ENCODE measurements around the gene CAMTA1.
A peak's percentile ranks its signal among the peaks of the same experiment; 100 is the strongest.
"Not testable (repeated sequence)": the region's sequence is repeated elsewhere in the genome, so short reads cannot be mapped to it uniquely, and the experiment has no call there.

Gene CAMTA1

DNA sequence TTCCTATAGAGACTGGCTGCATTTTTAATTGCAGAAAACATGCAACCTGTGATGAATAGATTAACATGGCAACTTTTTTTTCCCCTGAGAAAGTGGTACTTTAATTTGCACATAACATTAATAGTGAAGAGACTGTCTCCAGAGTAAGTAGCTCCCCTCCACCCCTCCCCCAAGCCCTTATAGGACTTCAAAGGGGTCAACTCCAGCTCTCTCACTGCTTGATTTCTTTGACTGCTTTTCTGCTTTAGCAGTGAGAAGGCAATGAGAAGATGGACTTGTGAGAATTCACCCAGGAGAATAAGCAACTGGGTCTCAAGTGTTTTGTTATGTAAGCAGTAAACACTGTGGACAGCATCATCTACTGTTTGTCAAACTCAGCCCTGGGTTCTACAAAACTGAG is 355.0 kb downstream of the CAMTA1 start:
- H3K4me3 ChIP-seq (ENCODE audit: low read depth in 1 of 5, low read length in 5 of 5) = no peak overlapping the region
- no peaks in the 10 kb centered on the region for H3K36me3 ChIP-seq (ENCODE audit: control insufficient read depth in 5 of 5, insufficient read depth in 5 of 5, low read length in 5 of 5)
- peaks cover 0 to 5% (median 4%) of the 10 kb centered on the region in 5 donors for H3K27me3 ChIP-seq (ENCODE audit: control insufficient read depth in 5 of 5, insufficient read depth in 4 of 5, low read length in 5 of 5)
- H3K9ac ChIP-seq (ENCODE audit: low read length in 5 of 5) = no peak overlapping the region
- H3K9me3 ChIP-seq (ENCODE audit: control insufficient read depth in 5 of 5, low read length in 5 of 5) = no peaks in the 10 kb centered on the region
- no peak overlapping the region for H3K27ac ChIP-seq (ENCODE audit: low read depth, low read length)
- H3K4me1 ChIP-seq (ENCODE audit: control insufficient read depth in 5 of 5, insufficient read depth in 5 of 5, low read length in 5 of 5) = no peaks in the 10 kb centered on the region

DNA sequence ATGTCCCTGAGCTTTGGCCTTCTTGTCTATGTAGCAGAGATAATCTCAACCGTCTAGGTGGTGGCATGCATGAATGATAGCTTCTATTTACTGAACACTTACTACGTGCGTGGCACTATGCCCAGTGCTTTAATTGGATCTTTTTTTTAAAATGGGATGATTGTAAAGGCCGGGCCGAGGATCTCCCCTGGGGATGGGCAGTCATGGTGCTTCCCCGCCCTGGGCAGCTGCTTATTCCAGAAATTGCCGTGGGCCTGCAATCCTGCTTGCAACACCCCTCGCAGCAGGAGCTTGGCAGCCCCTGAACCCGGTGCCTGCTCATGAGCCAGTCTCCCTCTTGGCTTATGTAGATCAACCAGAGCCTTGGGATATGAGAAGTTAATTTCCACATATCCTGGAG is 360.7 kb downstream of the CAMTA1 start:
- Histone ChIP-seq H3K9ac (ENCODE audit: low read length in 5 of 5) (no peak overlapping the region), H3K4me3 (ENCODE audit: low read depth in 1 of 5, low read length in 5 of 5) (no peak overlapping the region), H3K4me1 (ENCODE audit: control insufficient read depth in 5 of 5, insufficient read depth in 5 of 5, low read length in 5 of 5) (peaks cover 0 to 14% (median 6%) of the 10 kb centered on the region in 5 donors), H3K27me3 (ENCODE audit: control insufficient read depth in 5 of 5, insufficient read depth in 4 of 5, low read length in 5 of 5) (peaks cover 16 to 23% (median 20%) of the 10 kb centered on the region in 5 donors), H3K9me3 (ENCODE audit: control insufficient read depth in 5 of 5, low read length in 5 of 5) (peaks cover 0 to 2% (median 0%) of the 10 kb centered on the region in 5 donors), H3K36me3 (ENCODE audit: control insufficient read depth in 5 of 5, insufficient read depth in 5 of 5, low read length in 5 of 5) (no peaks in the 10 kb centered on the region), H3K27ac (ENCODE audit: low read depth, low read length) (no peak overlapping the region)

DNA sequence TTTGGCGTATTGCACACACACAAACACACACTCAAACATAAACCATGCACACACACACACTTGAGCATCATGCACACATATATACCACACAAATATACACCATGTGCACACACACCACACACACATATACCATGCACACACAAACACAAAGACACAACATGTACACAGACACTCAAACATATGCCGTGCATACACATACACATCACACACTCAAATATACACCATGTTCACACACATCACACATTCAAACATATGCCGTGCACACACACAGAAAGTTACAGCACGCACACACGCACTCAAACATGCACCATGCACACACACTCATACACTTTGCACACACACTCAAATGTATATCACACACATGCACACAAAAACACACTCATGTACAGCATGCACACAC is 361.5 kb downstream of the CAMTA1 start:
- Histone ChIP-seq H3K36me3 (ENCODE audit: control insufficient read depth in 5 of 5, insufficient read depth in 5 of 5, low read length in 5 of 5) (no peaks in the 10 kb centered on the region), H3K27ac (ENCODE audit: low read depth, low read length) (no peak overlapping the region), H3K9ac (ENCODE audit: low read length in 5 of 5) (no peak overlapping the region), H3K9me3 (ENCODE audit: control insufficient read depth in 5 of 5, low read length in 5 of 5) (peaks cover 0 to 2% (median 0%) of the 10 kb centered on the region in 5 donors), H3K4me3 (ENCODE audit: low read depth in 1 of 5, low read length in 5 of 5) (no peak overlapping the region), H3K27me3 (ENCODE audit: control insufficient read depth in 5 of 5, insufficient read depth in 4 of 5, low read length in 5 of 5) (peaks cover 20 to 28% (median 23%) of the 10 kb centered on the region in 5 donors), H3K4me1 (ENCODE audit: control insufficient read depth in 5 of 5, insufficient read depth in 5 of 5, low read length in 5 of 5) (peaks cover 0 to 14% (median 6%) of the 10 kb centered on the region in 5 donors)

DNA sequence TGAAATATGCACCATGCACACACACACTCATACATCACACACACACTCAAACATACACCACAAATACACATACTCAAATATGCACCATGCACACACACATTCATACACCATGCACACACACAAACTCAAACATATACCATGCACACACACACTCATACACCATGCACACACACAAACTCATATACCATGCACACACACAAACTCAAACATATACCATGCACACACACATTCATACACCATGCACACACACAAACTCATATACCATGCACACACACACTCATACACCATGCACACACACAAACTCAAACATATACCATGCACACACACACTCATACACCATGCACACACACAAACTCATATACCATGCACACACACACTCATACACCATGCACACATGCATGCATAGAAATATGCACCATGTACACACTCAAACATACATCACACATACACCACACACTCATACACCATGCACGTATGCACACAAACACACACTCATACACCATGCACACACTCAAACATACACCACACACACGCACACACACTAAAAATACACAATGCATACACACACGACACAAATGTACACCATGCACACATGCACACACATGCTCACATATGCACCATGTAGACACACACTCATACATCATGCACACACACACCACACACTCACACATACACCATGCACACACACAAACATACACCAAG is 362.5 kb downstream of the CAMTA1 start:
- H3K9me3 ChIP-seq (ENCODE audit: control insufficient read depth in 5 of 5, low read length in 5 of 5); H3K9ac ChIP-seq (ENCODE audit: low read length in 5 of 5); H3K27ac ChIP-seq (ENCODE audit: low read depth, low read length); H3K4me3 ChIP-seq (ENCODE audit: low read depth in 1 of 5, low read length in 5 of 5); H3K36me3 ChIP-seq (ENCODE audit: control insufficient read depth in 5 of 5, insufficient read depth in 5 of 5, low read length in 5 of 5): not testable (repeated sequence)
- peaks cover 20 to 32% (median 29%) of the 10 kb centered on the region in 5 donors for H3K27me3 ChIP-seq (ENCODE audit: control insufficient read depth in 5 of 5, insufficient read depth in 4 of 5, low read length in 5 of 5)
- H3K4me1 ChIP-seq (ENCODE audit: control insufficient read depth in 5 of 5, insufficient read depth in 5 of 5, low read length in 5 of 5) = peaks cover 0 to 14% (median 6%) of the 10 kb centered on the region in 5 donors

DNA sequence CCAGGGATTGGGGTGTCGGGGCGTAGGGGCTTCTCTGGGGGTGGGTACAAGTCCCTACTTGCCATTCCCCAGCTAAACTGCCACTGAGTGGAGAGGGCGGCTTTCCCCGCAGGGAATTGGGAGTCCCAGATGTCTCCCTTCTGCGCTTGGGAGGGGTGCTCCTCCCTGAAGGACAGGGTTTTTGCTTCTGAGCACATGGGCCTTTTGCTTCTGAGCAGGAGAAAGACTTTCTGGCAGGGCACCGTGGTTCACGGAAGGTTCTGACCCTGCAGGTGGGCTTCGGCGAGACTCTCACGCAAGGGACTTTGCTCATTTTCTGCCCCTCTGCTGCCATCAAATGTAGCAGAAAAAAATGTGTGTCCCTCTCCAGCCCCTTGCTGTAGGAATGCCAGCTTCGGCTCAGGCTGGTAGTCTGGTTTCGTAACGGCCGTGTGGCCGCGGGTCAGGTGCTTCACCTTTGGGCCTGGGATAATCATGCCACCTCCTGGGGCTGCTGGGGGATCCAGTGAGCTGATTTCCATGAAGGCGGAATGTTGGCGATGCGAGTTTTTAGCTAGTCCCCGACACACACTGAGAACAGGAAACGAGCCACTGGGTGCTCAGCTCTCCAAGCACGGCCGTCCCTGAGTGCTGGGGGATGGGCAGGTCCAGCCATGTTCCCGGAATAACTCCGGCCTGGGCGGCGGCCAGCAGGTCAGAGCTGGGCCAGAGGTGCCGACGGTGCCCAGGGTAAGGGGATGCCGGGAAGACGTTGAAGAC is 364.0 kb downstream of the CAMTA1 start:
- Histone ChIP-seq H3K4me3 (ENCODE audit: low read depth in 1 of 5, low read length in 5 of 5) (peak overlapping the region in 1 of 5 donors; percentile 9), H3K4me1 (ENCODE audit: control insufficient read depth in 5 of 5, insufficient read depth in 5 of 5, low read length in 5 of 5) (peaks cover 0 to 14% (median 6%) of the 10 kb centered on the region in 5 donors), H3K36me3 (ENCODE audit: control insufficient read depth in 5 of 5, insufficient read depth in 5 of 5, low read length in 5 of 5) (no peaks in the 10 kb centered on the region), H3K9me3 (ENCODE audit: control insufficient read depth in 5 of 5, low read length in 5 of 5) (peaks cover 0 to 2% (median 0%) of the 10 kb centered on the region in 5 donors), H3K9ac (ENCODE audit: low read length in 5 of 5) (no peak overlapping the region), H3K27me3 (ENCODE audit: control insufficient read depth in 5 of 5, insufficient read depth in 4 of 5, low read length in 5 of 5) (peaks cover 20 to 42% (median 35%) of the 10 kb centered on the region in 5 donors), H3K27ac (ENCODE audit: low read depth, low read length) (no peak overlapping the region)

DNA sequence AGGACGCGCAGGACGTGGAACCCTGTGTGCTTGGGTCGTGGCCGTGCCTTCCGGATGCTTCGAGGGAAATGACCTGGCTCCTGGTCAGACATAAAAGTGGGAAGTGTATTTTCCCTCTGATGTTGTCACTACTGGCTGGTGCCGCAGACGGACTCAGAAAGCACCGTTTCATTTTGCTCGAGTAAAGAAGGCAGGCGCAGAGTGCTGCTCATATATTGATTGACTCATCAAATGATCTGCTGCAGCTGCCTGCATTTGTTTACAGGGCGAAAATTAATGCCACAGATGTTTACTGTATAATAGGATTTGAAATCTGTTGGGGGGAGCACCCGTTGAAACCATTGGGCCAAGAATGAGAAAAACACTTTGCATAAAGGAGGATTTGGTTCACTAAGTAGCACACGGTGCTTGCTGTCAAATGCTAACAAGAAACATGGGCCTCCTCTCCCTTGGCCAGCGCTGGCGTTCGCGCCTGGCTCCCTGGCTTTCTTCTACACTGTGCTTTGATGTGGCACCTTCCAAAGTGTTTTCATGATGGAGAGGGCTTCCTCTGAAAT is 365.5 kb downstream of the CAMTA1 start:
- H3K9ac ChIP-seq (ENCODE audit: low read length in 5 of 5) = no peak overlapping the region
- peaks cover 0 to 14% (median 6%) of the 10 kb centered on the region in 5 donors for H3K4me1 ChIP-seq (ENCODE audit: control insufficient read depth in 5 of 5, insufficient read depth in 5 of 5, low read length in 5 of 5)
- H3K4me3 ChIP-seq (ENCODE audit: low read depth in 1 of 5, low read length in 5 of 5) = no peak overlapping the region
- peaks cover 25 to 42% (median 37%) of the 10 kb centered on the region in 5 donors for H3K27me3 ChIP-seq (ENCODE audit: control insufficient read depth in 5 of 5, insufficient read depth in 4 of 5, low read length in 5 of 5)
- H3K36me3 ChIP-seq (ENCODE audit: control insufficient read depth in 5 of 5, insufficient read depth in 5 of 5, low read length in 5 of 5) = no peaks in the 10 kb centered on the region
- H3K9me3 ChIP-seq (ENCODE audit: control insufficient read depth in 5 of 5, low read length in 5 of 5) = peaks cover 0 to 2% (median 0%) of the 10 kb centered on the region in 5 donors
- no peak overlapping the region for H3K27ac ChIP-seq (ENCODE audit: low read depth, low read length)

DNA sequence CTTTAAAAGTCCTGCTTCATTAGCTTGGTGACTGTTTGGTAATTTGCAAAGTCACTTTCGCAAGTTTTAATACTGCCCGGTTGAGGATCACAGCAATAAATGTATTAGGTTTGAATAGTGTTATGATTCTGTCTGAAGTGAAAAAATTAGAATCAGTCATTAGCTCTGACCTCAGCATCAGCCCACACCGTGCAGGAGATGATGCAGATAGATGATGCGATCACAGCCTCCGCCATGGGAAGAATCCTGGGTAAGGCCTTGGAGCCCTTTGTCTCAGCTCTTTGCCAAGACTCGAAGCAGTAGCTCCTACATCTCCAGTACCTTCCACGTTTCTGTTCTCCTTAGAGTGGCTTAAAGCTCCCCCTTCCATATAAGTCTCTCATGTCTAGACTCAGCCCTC is 366.7 kb downstream of the CAMTA1 start:
- Histone ChIP-seq H3K4me1 (ENCODE audit: control insufficient read depth in 5 of 5, insufficient read depth in 5 of 5, low read length in 5 of 5) (peaks cover 0 to 10% (median 6%) of the 10 kb centered on the region in 5 donors), H3K36me3 (ENCODE audit: control insufficient read depth in 5 of 5, insufficient read depth in 5 of 5, low read length in 5 of 5) (no peaks in the 10 kb centered on the region), H3K27me3 (ENCODE audit: control insufficient read depth in 5 of 5, insufficient read depth in 4 of 5, low read length in 5 of 5) (peaks cover 25 to 42% (median 37%) of the 10 kb centered on the region in 5 donors), H3K4me3 (ENCODE audit: low read depth in 1 of 5, low read length in 5 of 5) (no peak overlapping the region), H3K27ac (ENCODE audit: low read depth, low read length) (no peak overlapping the region), H3K9ac (ENCODE audit: low read length in 5 of 5) (no peak overlapping the region), H3K9me3 (ENCODE audit: control insufficient read depth in 5 of 5, low read length in 5 of 5) (no peaks in the 10 kb centered on the region)

DNA sequence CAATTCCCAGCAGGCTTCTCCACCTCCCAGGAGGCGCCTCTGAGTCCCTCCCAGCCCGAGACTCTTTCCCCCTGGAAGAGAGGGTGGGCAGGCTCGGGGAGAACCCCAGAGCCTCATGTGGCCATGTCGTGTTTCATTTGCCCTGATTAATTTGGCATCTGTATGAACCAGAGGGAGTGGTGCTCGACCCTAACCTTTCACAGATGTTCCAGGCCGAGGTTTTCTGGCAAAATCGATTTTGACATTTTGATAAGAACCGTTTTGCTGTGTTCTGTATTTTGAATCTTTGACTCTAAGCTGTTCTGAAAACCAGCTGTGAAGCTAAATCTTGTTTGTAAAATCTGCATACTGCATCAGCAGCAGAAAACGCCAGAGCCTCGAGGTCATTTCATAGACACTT is 367.4 kb downstream of the CAMTA1 start:
- Histone ChIP-seq H3K27me3 (ENCODE audit: control insufficient read depth in 5 of 5, insufficient read depth in 4 of 5, low read length in 5 of 5) (peaks cover 25 to 42% (median 37%) of the 10 kb centered on the region in 5 donors), H3K36me3 (ENCODE audit: control insufficient read depth in 5 of 5, insufficient read depth in 5 of 5, low read length in 5 of 5) (no peaks in the 10 kb centered on the region), H3K4me3 (ENCODE audit: low read depth in 1 of 5, low read length in 5 of 5) (no peak overlapping the region), H3K9me3 (ENCODE audit: control insufficient read depth in 5 of 5, low read length in 5 of 5) (no peaks in the 10 kb centered on the region), H3K27ac (ENCODE audit: low read depth, low read length) (no peak overlapping the region), H3K9ac (ENCODE audit: low read length in 5 of 5) (no peak overlapping the region), H3K4me1 (ENCODE audit: control insufficient read depth in 5 of 5, insufficient read depth in 5 of 5, low read length in 5 of 5) (peaks cover 0 to 10% (median 6%) of the 10 kb centered on the region in 5 donors)

DNA sequence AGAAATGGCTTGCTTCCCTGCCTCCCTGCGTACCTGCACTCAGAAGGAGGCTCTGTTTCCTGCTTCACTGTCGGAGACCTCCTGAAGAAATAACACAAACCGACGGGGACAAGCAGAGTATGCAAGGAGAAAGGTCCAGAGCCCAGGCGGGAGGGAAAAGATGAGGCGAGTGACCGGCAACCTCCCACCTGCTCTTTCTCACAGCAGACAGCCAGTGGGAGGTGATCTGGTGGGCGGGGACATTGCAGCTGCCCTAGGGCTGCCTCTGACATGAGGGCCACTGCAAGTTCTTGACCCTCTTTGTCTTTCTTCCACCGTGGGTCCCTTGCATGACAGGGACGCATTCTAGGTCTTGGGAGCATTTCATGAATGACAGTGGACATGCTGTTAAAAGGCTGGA is 368.2 kb downstream of the CAMTA1 start:
- H3K4me3 ChIP-seq (ENCODE audit: low read depth in 1 of 5, low read length in 5 of 5) = no peak overlapping the region
- no peak overlapping the region for H3K27ac ChIP-seq (ENCODE audit: low read depth, low read length)
- H3K27me3 ChIP-seq (ENCODE audit: control insufficient read depth in 5 of 5, insufficient read depth in 4 of 5, low read length in 5 of 5) = peaks cover 22 to 42% (median 37%) of the 10 kb centered on the region in 5 donors
- no peaks in the 10 kb centered on the region for H3K36me3 ChIP-seq (ENCODE audit: control insufficient read depth in 5 of 5, insufficient read depth in 5 of 5, low read length in 5 of 5)
- peaks cover 0 to 10% (median 6%) of the 10 kb centered on the region in 5 donors for H3K4me1 ChIP-seq (ENCODE audit: control insufficient read depth in 5 of 5, insufficient read depth in 5 of 5, low read length in 5 of 5)
- no peak overlapping the region for H3K9ac ChIP-seq (ENCODE audit: low read length in 5 of 5)
- H3K9me3 ChIP-seq (ENCODE audit: control insufficient read depth in 5 of 5, low read length in 5 of 5) = peaks cover 0 to 4% (median 0%) of the 10 kb centered on the region in 5 donors

Data from subcutaneous abdominal adipose tissue (tissue), 5 donors.